HepG2 (cell line): ENCODE measurements around the gene AMZ1.

Experiments used
- ATF4 ChIP-seq, 2 experiments: fragments of 450-650 bp in 1 of 2; sonication (generic) in 1 of 2; formaldehyde crosslinking; IDR thresholded peaks; 2 replicates each; pipeline versions ENCODE4 v1.5.0 to v1.8.0; 2020 to 2022; ENCODE audit warnings: mild to moderate bottlenecking in 1 of 2, missing genetic modification reagents in 1 of 2
- CTCF ChIP-seq: sonication (generic); formaldehyde crosslinking; IDR thresholded peaks from 2 replicates; pipeline ENCODE4 v1.5.0; 2020; ENCODE audit warnings: mild to moderate bottlenecking, missing genetic modification reagents, moderate library complexity
- EP300 ChIP-seq, 3 experiments: sonication (generic) in 1 of 3; formaldehyde crosslinking in 1 of 3; IDR thresholded peaks; 2 replicates each; pipeline versions ENCODE4 v1.5.1 to v1.6.1; 2011 to 2020; ENCODE audit warnings: low read depth in 2 of 3, low read length in 2 of 3, borderline replicate concordance in 1 of 3, improper control_type of control experiment in 1 of 3, mild to moderate bottlenecking in 1 of 3, missing genetic modification reagents in 1 of 3, moderate library complexity in 1 of 3
- FOXK1 ChIP-seq: sonication (generic); formaldehyde crosslinking; IDR thresholded peaks from 2 replicates; pipeline ENCODE4 v1.4.0; 2020; ENCODE audit warnings: low read depth, missing genetic modification reagents, borderline replicate concordance
- HNRNPH1 ChIP-seq: fragments of 200-400 bp; formaldehyde crosslinking; optimal IDR thresholded peaks from 2 replicates; pipeline ENCODE3; 2017; ENCODE audit warnings: mild to moderate bottlenecking, low read depth, low read length
- PAWR ChIP-seq: sonication (generic); formaldehyde crosslinking; IDR thresholded peaks from 2 replicates; pipeline ENCODE4 v1.4.0; 2020; ENCODE audit warnings: missing genetic modification reagents, mild to moderate bottlenecking, borderline replicate concordance
- SIN3B ChIP-seq: fragments of 150-350 bp; IDR thresholded peaks from 2 replicates; pipeline ENCODE4 v1.6.1; 2014; ENCODE audit warnings: low read length
- SMAD1 ChIP-seq: sonication (generic); formaldehyde crosslinking; IDR thresholded peaks from 2 replicates; pipeline ENCODE4 v1.4.0; 2020; ENCODE audit warnings: missing genetic modification reagents, low read depth, mild to moderate bottlenecking, borderline replicate concordance
- TEAD3 ChIP-seq: optimal IDR thresholded peaks from 2 replicates; pipeline ENCODE3; 2016; ENCODE audit warnings: borderline replicate concordance
- ZNF224 ChIP-seq: sonication (generic); formaldehyde crosslinking; IDR thresholded peaks from 2 replicates; pipeline ENCODE4 v1.5.0; 2020; ENCODE audit warnings: mild to moderate bottlenecking, missing genetic modification reagents
- TF ChIP-seq, protein P1 (sequence below): IDR thresholded peaks from 2 replicates; pipeline ENCODE4 v1.6.1; 2018; ENCODE audit warnings: missing genetic modification reagents
- TF ChIP-seq, protein P2 (sequence below): sonication (generic); formaldehyde crosslinking; IDR thresholded peaks from 2 replicates; pipeline ENCODE4 v1.4.0; 2020; ENCODE audit warnings: missing genetic modification reagents

GRCh38 chr7:2726316-2727018, 38.5 kb downstream of the AMZ1 start:
- TF ChIP-seq TEAD3 (no peak), SMAD1 (CRISPR knock-in tag) (no peak), FOXK1 (CRISPR knock-in tag) (no peak), HNRNPH1 (no peak), EP300 (IDR thresholded peaks at IDR 0.05; ENCODE audit: low read depth in 2 of 2, low read length in 2 of 2) (no peak), EP300 (CRISPR knock-in tag; IDR thresholded peaks at IDR 0.05; ENCODE audit: borderline replicate concordance) (no peak), ZNF224 (no peak), ATF4 (CRISPR knock-in tag; IDR thresholded peaks at IDR 0.05) (no peak), SIN3B (no peak), PAWR (CRISPR knock-in tag) (no peak), CTCF (CRISPR knock-in tag) (no peak)
- TF ChIP-seq, protein P1, sequence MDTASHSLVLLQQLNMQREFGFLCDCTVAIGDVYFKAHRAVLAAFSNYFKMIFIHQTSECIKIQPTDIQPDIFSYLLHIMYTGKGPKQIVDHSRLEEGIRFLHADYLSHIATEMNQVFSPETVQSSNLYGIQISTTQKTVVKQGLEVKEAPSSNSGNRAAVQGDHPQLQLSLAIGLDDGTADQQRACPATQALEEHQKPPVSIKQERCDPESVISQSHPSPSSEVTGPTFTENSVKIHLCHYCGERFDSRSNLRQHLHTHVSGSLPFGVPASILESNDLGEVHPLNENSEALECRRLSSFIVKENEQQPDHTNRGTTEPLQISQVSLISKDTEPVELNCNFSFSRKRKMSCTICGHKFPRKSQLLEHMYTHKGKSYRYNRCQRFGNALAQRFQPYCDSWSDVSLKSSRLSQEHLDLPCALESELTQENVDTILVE (CRISPR knock-in tag): no peak
- TF ChIP-seq, protein P2, sequence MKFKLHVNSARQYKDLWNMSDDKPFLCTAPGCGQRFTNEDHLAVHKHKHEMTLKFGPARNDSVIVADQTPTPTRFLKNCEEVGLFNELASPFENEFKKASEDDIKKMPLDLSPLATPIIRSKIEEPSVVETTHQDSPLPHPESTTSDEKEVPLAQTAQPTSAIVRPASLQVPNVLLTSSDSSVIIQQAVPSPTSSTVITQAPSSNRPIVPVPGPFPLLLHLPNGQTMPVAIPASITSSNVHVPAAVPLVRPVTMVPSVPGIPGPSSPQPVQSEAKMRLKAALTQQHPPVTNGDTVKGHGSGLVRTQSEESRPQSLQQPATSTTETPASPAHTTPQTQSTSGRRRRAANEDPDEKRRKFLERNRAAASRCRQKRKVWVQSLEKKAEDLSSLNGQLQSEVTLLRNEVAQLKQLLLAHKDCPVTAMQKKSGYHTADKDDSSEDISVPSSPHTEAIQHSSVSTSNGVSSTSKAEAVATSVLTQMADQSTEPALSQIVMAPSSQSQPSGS: no peak
